Stomach (tissue), 9 donors: ENCODE results near the gene NOVA2. TPM values are rescaled to one million over a fixed set of nuclear protein-coding genes. Genes with fewer than 3 reads are reported as not detected.

Experiments used
- DNase-seq, 2 donors: peaks; one replicate each; pipeline versions ENCODE4 v3.0.0 to v3.0.0-alpha.2; 2013 to 2019
- H3K27ac ChIP-seq, 5 donors: fragments of 200-600 bp in 4 of 5; sonication (generic) in 4 of 5; one replicate each; pipeline ENCODE4 v1.5.1; 2013 to 2019; ENCODE audit warnings: mild to moderate bottlenecking in 1 of 5, moderate library complexity in 1 of 5
- H3K27me3 ChIP-seq, 3 donors: fragments of 200-600 bp; sonication (generic); one replicate each; pipeline ENCODE4 v1.5.1; 2017 to 2019; ENCODE audit warnings: mixed run types in 1 of 3
- H3K36me3 ChIP-seq, 4 donors: fragments of 200-600 bp; sonication (generic); 1 replicate in 3 of 4; 2 replicates in 1 of 4; pipeline ENCODE4 v1.5.1; 2016 to 2019
- H3K4me1 ChIP-seq, 4 donors: fragments of 200-600 bp; sonication (generic); one replicate each; pipeline ENCODE4 v1.5.1; 2016 to 2019
- H3K4me3 ChIP-seq, 4 donors: fragments of 200-600 bp; sonication (generic) in 3 of 4; one replicate each; pipeline ENCODE4 v1.5.1; 2016 to 2019; ENCODE audit warnings: mild to moderate bottlenecking in 1 of 4
- H3K9me3 ChIP-seq, 4 donors: fragments of 200-600 bp; sonication (generic); one replicate each; pipeline ENCODE4 v1.5.1; 2016 to 2019
- CTCF ChIP-seq, 7 experiments: fragments of 450-650 bp in 4 of 7; fragments of 200-600 bp in 3 of 7; sonication (generic) in 3 of 7; IDR thresholded peaks; one replicate each; pipeline ENCODE4 v1.5.1; 2016 to 2019; ENCODE audit warnings: antibody characterized with exemption in 7 of 7, control low read depth in 2 of 7, mild to moderate bottlenecking in 1 of 7
- EP300 ChIP-seq: sonication (generic); formaldehyde crosslinking; IDR thresholded peaks from one replicate; pipeline ENCODE4 v1.6.1; 2017; ENCODE audit warnings: antibody characterized with exemption
- POLR2A ChIP-seq, 4 donors: fragments of 450-650 bp; IDR thresholded peaks; one replicate each; pipeline ENCODE4 v1.6.1; 2016; ENCODE audit warnings: antibody characterized with exemption in 4 of 4, control low read depth in 2 of 4, mild to moderate bottlenecking in 1 of 4, moderate library complexity in 1 of 4
- POLR2AphosphoS5 ChIP-seq, 3 donors: sonication (generic); formaldehyde crosslinking; IDR thresholded peaks; one replicate each; pipeline ENCODE4 v1.6.1; 2016; ENCODE audit warnings: antibody characterized with exemption in 3 of 3
- WGBS, 5 donors: extraction: QIAGEN DNeasy Blood & Tissue Kit in 3 of 5; methylation state at CpG; one replicate each; pipeline versions ENCODE4 v1.1.5 to v1.1.7; 2013 to 2018; 5-methylcytosine and 5-hydroxymethylcytosine counted together
- intact Hi-C: fragments of 100-400 bp; cut with DNase I; formaldehyde crosslinking; loops from one replicate; pipeline ENCODE4 v1.15.1; 2023; ENCODE audit warnings: low total_unique reads
- polyA plus RNA-seq, 3 donors: library from polyadenylated mRNA; stranded (reverse); fragments of 200-250 nt; gene quantifications; one replicate each; pipeline ENCODE4 v1.2.3, GENCODE V29; 2013
- total RNA-seq, 5 donors: library from RNA; depleted of rRNA; stranded (reverse); fragments of >200 nt; gene quantifications; one replicate each; pipeline versions ENCODE4 v1.1.0 to v1.2.3, GENCODE V29; 2014 to 2016
- donor health status: healthy with polysubstance abuse.
- donor health status: Bipolar disorder and iron deficiency.
- donor health status: healthy.

Gene NOVA2
- total and polyA plus RNA-seq, 8 donors: 0.38 to 10.7 (median 1.3) TPM; not detected in 2

GRCh38 chr19:45918721-45919120 is 54.9 kb downstream of the NOVA2 start:
- no peak for DNase-seq
- no peaks in the 10 kb centered on the region for H3K9me3 ChIP-seq
- H3K4me1 ChIP-seq: no peaks in the 10 kb centered on the region
- H3K36me3 ChIP-seq: no peaks in the 10 kb centered on the region
- no peak overlapping the region for H3K4me3 ChIP-seq
- 53 to 66% (median 64%) methylated on average over 4 of the region's 4 CpGs for WGBS, 5 donors
- H3K27me3 ChIP-seq: peaks cover 0 to 55% (median 5%) of the 10 kb centered on the region in 3 donors
- intact Hi-C loops: loop anchor here (10.0 kb wide), 1 partner anchor 86 kb away; no protein-coding TSS in a partner anchor
- no peak overlapping the region for H3K27ac ChIP-seq
- TF ChIP-seq POLR2AphosphoS5 (IDR thresholded peaks at IDR 0.05) (no peak), POLR2A (IDR thresholded peaks at IDR 0.05) (no peak), EP300 (no peak), CTCF (IDR thresholded peaks at IDR 0.05) (no peak)

- no peak overlapping the region for H3K27ac ChIP-seq
- WGBS, 5 donors: 41 to 51% (median 42%) methylated on average over 4 of the region's 4 CpGs
- DNase-seq: no peak
- no peaks in the 10 kb centered on the region for H3K36me3 ChIP-seq
- no peak for TF ChIP-seq POLR2A (IDR thresholded peaks at IDR 0.05)
- TF ChIP-seq EP300: no peak
- TF ChIP-seq POLR2AphosphoS5 (IDR thresholded peaks at IDR 0.05): no peak
- TF ChIP-seq CTCF (IDR thresholded peaks at IDR 0.05): no peak
- no peaks in the 10 kb centered on the region for H3K9me3 ChIP-seq
- H3K27me3 ChIP-seq: peaks cover 0 to 66% (median 5%) of the 10 kb centered on the region in 3 donors
- intact Hi-C loops: loop anchor here (10.0 kb wide), 1 partner anchor 87 kb away; no protein-coding TSS in a partner anchor
- no peak overlapping the region for H3K4me3 ChIP-seq
- no peaks in the 10 kb centered on the region for H3K4me1 ChIP-seq
These were observed 56.1 kb downstream of the NOVA2 start for GRCh38 chr19:45917421-45918091.

GRCh38 chr19:45913874-45914830 is 59.5 kb downstream of the NOVA2 start, which contains the start of gene NANOS2:
Gene NANOS2 (minus strand): TSS chr19:45914778. CDS start chr19:45914693, 85 bp downstream.
- TF ChIP-seq POLR2AphosphoS5 (IDR thresholded peaks at IDR 0.05): no peak
- TF ChIP-seq CTCF (IDR thresholded peaks at IDR 0.05): no peak
- TF ChIP-seq EP300: no peak
- no peak for TF ChIP-seq POLR2A (IDR thresholded peaks at IDR 0.05)
- intact Hi-C loops: loop anchor here (10.0 kb wide), 1 partner anchor 91 kb away; no protein-coding TSS in a partner anchor
- Histone ChIP-seq H3K36me3 (no peaks in the 10 kb centered on the region), H3K4me1 (no peaks in the 10 kb centered on the region), H3K27me3 (peaks cover 0 to 70% (median 5%) of the 10 kb centered on the region in 3 donors), H3K4me3 (no peak within 1 kb of the TSS), H3K9me3 (no peaks in the 10 kb centered on the region), H3K27ac (no peak within 1 kb of the TSS)
- peak in 1 of 2 donors; percentile 34 for DNase-seq
- WGBS, 5 donors: 47 to 80% (median 59%) methylated on average over 32 to 44 of the region's 44 CpGs

GRCh38 chr19:45911291-45911690 is 62.4 kb downstream of the NOVA2 start:
- no peaks in the 10 kb centered on the region for H3K9me3 ChIP-seq
- H3K36me3 ChIP-seq: no peaks in the 10 kb centered on the region
- H3K4me1 ChIP-seq: no peaks in the 10 kb centered on the region
- H3K27ac ChIP-seq: no peak overlapping the region
- H3K27me3 ChIP-seq: peaks cover 0 to 52% (median 0%) of the 10 kb centered on the region in 3 donors
- no peak for DNase-seq
- H3K4me3 ChIP-seq: no peak overlapping the region
- TF ChIP-seq POLR2A (IDR thresholded peaks at IDR 0.05): no peak
- WGBS, 5 donors: 58 to 74% (median 69%) methylated on average over 8 of the region's 8 CpGs
- intact Hi-C loops: loop anchor here (10.0 kb wide), 1 partner anchor 94 kb away; no protein-coding TSS in a partner anchor
